B cell (primary cell): ENCODE data around the gene SERPINA12. TPM values are rescaled to one million over a fixed set of nuclear protein-coding genes. Genes with fewer than 3 reads are reported as not detected.

Experiments used
- ATAC-seq: fragments of 200-7000 bp; cut with Tn5 transposase; one replicate; pipeline ENCODE4 v1.10.0; 2021; ENCODE audit warnings: low read depth, mild to moderate bottlenecking, moderate number of reproducible peaks, moderate library complexity
- CTCF ChIA-PET: fragments of 350-600 bp; sonication (Branson Sonifier 250); formaldehyde crosslinking; loops from one replicate; lab custom pipeline; 2021; ENCODE audit warnings: antibody characterized with exemption, inconsistent platforms; lab: Charles Lee
- POLR2A ChIA-PET: fragments of 350-600 bp; sonication (Branson Sonifier 250); formaldehyde crosslinking; loops from one replicate; lab custom pipeline; 2021; ENCODE audit warnings: antibody characterized with exemption; lab: Charles Lee
- DNase-seq: peaks from one replicate; pipeline ENCODE4 v3.0.0; 2013
- H2AFZ ChIP-seq: 2 replicates; pipeline ENCODE4 v1.6.1; 2012; ENCODE audit warnings: mild to moderate bottlenecking, low read depth, low read length; ENCODE audit not compliant: insufficient read depth, poor library complexity, severe bottlenecking
- H3K27ac ChIP-seq, 2 donors: 1 replicate in 1 of 2; 2 replicates in 1 of 2; pipeline ENCODE4 v1.5.1; 2012 to 2013; ENCODE audit warnings: low read length in 2 of 2, mild to moderate bottlenecking in 2 of 2, moderate library complexity in 1 of 2
- H3K27me3 ChIP-seq, 4 experiments: fragments of 200-600 bp in 1 of 4; sonication (generic) in 1 of 4; replicated peaks in 1 of 4; 1 replicate in 2 of 4; 2 replicates in 2 of 4; pipeline versions ENCODE4 v1.6.1 to v1.7.0; 2013 to 2016; ENCODE audit warnings: low read length in 3 of 4, mild to moderate bottlenecking in 2 of 4, mixed read lengths in 1 of 4, moderate library complexity in 1 of 4; ENCODE audit not compliant: insufficient read depth in 4 of 4, control insufficient read depth in 3 of 4; ENCODE audit errors: control extremely low read depth in 1 of 4
- H3K36me3 ChIP-seq, 2 experiments: replicated peaks in 1 of 2; 1 replicate in 1 of 2; 2 replicates in 1 of 2; pipeline versions ENCODE4 v1.6.1 to v1.7.1; 2013; ENCODE audit warnings: low read length in 1 of 2; ENCODE audit not compliant: insufficient read depth in 2 of 2, control insufficient read depth in 1 of 2; ENCODE audit errors: control extremely low read depth in 1 of 2, extremely low read depth in 1 of 2
- H3K4me1 ChIP-seq, 2 donors: fragments of 200-600 bp in 1 of 2; sonication (generic) in 1 of 2; 1 replicate in 1 of 2; 2 replicates in 1 of 2; pipeline versions ENCODE4 v1.5.1 to v1.6.1; 2013 to 2017; ENCODE audit warnings: low read length in 2 of 2; ENCODE audit not compliant: control insufficient read depth in 2 of 2, insufficient read depth in 2 of 2
- H3K4me2 ChIP-seq: replicated peaks from 2 replicates; pipeline ENCODE3; 2012; ENCODE audit warnings: mild to moderate bottlenecking, low read depth, low read length; ENCODE audit not compliant: poor library complexity, severe bottlenecking
- H3K4me3 ChIP-seq, 5 experiments: fragments of 200-600 bp in 1 of 5; sonication (generic) in 1 of 5; 1 replicate in 3 of 5; 2 replicates in 2 of 5; pipeline versions ENCODE4 v1.5.1 to v1.7.0; 2011 to 2016; ENCODE audit warnings: low read length in 4 of 5, mild to moderate bottlenecking in 4 of 5, low read depth in 2 of 5, control low read depth in 1 of 5, moderate library complexity in 1 of 5; ENCODE audit not compliant: insufficient read depth in 1 of 5; ENCODE audit errors: control extremely low read depth in 1 of 5, extremely low read depth in 1 of 5
- H3K79me2 ChIP-seq: fragments of 200-600 bp; sonication (generic); one replicate; pipeline ENCODE4 v1.6.0; 2016; ENCODE audit warnings: low read length; ENCODE audit not compliant: control insufficient read depth, insufficient read depth
- H3K9ac ChIP-seq: fragments of 200-600 bp; sonication (generic); 2 replicates; pipeline ENCODE4 v1.6.1; 2017; ENCODE audit warnings: mild to moderate bottlenecking, low read length, moderate library complexity
- H3K9me3 ChIP-seq, 3 donors: one replicate each; pipeline versions ENCODE4 v1.6.1 to v1.7.1; 2013; ENCODE audit warnings: low read length in 2 of 3; ENCODE audit not compliant: control insufficient read depth in 2 of 3, insufficient read depth in 1 of 3; ENCODE audit errors: control extremely low read depth in 1 of 3
- H4K20me1 ChIP-seq: 2 replicates; pipeline ENCODE4 v1.6.0; 2012; ENCODE audit warnings: mild to moderate bottlenecking, low read length; ENCODE audit not compliant: insufficient read depth, control insufficient read depth, poor library complexity, severe bottlenecking
- H3K27ac Mint-ChIP-seq: one replicate; pipeline ENCODE4 v1.8.0; 2021; ENCODE audit warnings: mixed read lengths
- H3K27me3 Mint-ChIP-seq: one replicate; pipeline ENCODE4 v1.8.0; 2021; ENCODE audit warnings: mixed read lengths
- H3K4me1 Mint-ChIP-seq: one replicate; pipeline ENCODE4 v1.8.0; 2021; ENCODE audit warnings: mixed read lengths
- H3K4me3 Mint-ChIP-seq: one replicate; pipeline ENCODE4 v1.8.0; 2021; ENCODE audit warnings: mixed read lengths
- H3K9me3 Mint-ChIP-seq: one replicate; pipeline ENCODE4 v1.8.0; 2022; ENCODE audit warnings: mixed read lengths; ENCODE audit not compliant: insufficient read depth
- CTCF ChIP-seq: fragments of 200-600 bp; IDR thresholded peaks from one replicate; pipeline ENCODE4 v1.8.0; 2022; ENCODE audit warnings: antibody characterized with exemption, mild to moderate bottlenecking
- EZH2 ChIP-seq: IDR thresholded peaks from 2 replicates; pipeline ENCODE4 v1.6.1; 2012; ENCODE audit warnings: borderline replicate concordance, low read depth, mild to moderate bottlenecking, moderate library complexity, low read length; ENCODE audit not compliant: insufficient read depth, poor library complexity, severe bottlenecking
- WGBS: methylation state at CpG from one replicate; pipeline ENCODE4 v1.1.5; 2013; ENCODE audit warnings: missing lambda C conversion rate; ENCODE audit not compliant: insufficient coverage; 5-methylcytosine and 5-hydroxymethylcytosine counted together
- intact Hi-C: fragments of 100-400 bp; cut with micrococcal nuclease; formaldehyde crosslinking; loops from one replicate; pipeline ENCODE4 v1.10.0; 2022
- polyA plus RNA-seq: library from polyadenylated mRNA; depleted of rRNA; stranded (reverse); fragments of >200 nt; gene quantifications from 2 replicates; pipeline ENCODE4 v1.2.3, GENCODE V29; 2012
- total RNA-seq, 2 donors: library from RNA; stranded (reverse); fragments of 120-200 nt in 1 of 2; gene quantifications; 1 replicate in 1 of 2; 2 replicates in 1 of 2; pipeline versions ENCODE4 v1.2.3 to v1.2.4, GENCODE V29; 2013 to 2022

SERPINA12 gene
- total and polyA plus RNA-seq, 2 donors (not counting 1 experiment from before 2014, with no cell fraction given), result not detected

GRCh38 chr14:94462219-94462551 lies 47.1 kb downstream of the SERPINA12 start:
- DNase-seq (no peak), ATAC-seq (no peak)
- CTCF ChIA-PET, result no interaction called here
- peaks cover 4% of the 10 kb centered on the region for H3K9me3 Mint-ChIP-seq
- H2AFZ ChIP-seq, result no peak overlapping the region
- intact Hi-C loops, result no loop called here
- no peak overlapping the region for H3K4me3 Mint-ChIP-seq
- no peak overlapping the region for H3K4me2 ChIP-seq
- no peaks in the 10 kb centered on the region for H3K27me3 ChIP-seq
- no peak overlapping the region for H3K9ac ChIP-seq
- H3K79me2 ChIP-seq, result no peaks in the 10 kb centered on the region
- H3K4me3 ChIP-seq, result no peak overlapping the region
- WGBS, result 90% methylated on average over 5 of the region's 6 CpGs
- H3K27ac Mint-ChIP-seq, result no peak overlapping the region
- POLR2A ChIA-PET, result no interaction called here
- peaks cover 0 to 29% (median 8%) of the 10 kb centered on the region in 3 donors for H3K9me3 ChIP-seq
- H3K27me3 Mint-ChIP-seq, result no peaks in the 10 kb centered on the region
- H3K36me3 ChIP-seq, result no peaks in the 10 kb centered on the region
- TF ChIP-seq EZH2 (no peak), CTCF (no peak)
- H3K4me1 ChIP-seq, result no peaks in the 10 kb centered on the region
- H4K20me1 ChIP-seq, result no peaks in the 10 kb centered on the region
- peaks cover 4% of the 10 kb centered on the region for H3K4me1 Mint-ChIP-seq
- no peak overlapping the region for H3K27ac ChIP-seq

DNA sequence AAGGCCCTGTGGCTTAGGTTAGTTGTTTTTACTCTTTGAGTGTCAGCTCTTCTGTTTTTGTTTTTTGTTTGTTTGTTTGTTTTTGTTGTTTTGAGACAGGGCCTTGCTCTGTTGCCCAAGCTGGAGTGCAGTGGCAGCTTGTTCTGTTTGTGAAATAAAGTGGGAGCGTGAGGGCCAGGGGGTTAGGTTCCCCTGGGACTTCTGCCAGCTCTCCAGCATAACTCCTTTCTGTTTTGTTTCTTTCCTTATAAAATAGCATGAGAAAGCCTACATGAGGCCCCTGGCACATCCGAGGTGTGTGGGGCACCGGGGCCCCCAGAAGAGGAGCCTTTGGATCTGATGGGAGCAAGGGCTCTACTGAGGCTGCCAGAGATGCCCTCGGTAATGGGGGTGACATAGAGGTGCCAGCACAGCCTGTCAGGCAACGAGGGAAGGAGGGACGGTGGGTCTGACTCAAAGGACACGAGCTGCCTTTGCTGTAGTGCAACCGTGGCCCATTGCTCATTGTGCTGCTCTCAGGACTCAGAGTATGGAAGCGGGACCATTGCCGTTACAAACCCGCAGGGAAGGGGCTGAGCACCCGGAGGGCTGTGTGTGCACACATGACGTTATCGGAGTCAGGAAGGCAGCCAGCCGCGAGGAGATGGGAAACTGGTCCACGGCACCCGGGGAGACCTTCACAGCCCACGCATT lies 47.6 kb downstream of the SERPINA12 start:
- POLR2A ChIA-PET, result no interaction called here

More for the DNA sequence above, 47.6 kb downstream of the SERPINA12 start:
- Histone ChIP-seq H3K9ac (no peak overlapping the region), H4K20me1 (no peaks in the 10 kb centered on the region), H3K27me3 (peaks cover 0 to 2% (median 0%) of the 10 kb centered on the region in 4 experiments), H3K36me3 (no peaks in the 10 kb centered on the region), H3K4me2 (no peak overlapping the region), H3K4me1 (no peaks in the 10 kb centered on the region), H2AFZ (no peak overlapping the region), H3K79me2 (no peaks in the 10 kb centered on the region), H3K27ac (no peak overlapping the region), H3K4me3 (no peak overlapping the region), H3K9me3 (peaks cover 0 to 29% (median 8%) of the 10 kb centered on the region in 3 donors)
- TF ChIP-seq CTCF, result no peak
- no peak for TF ChIP-seq EZH2
- no peak for ATAC-seq
- Mint-ChIP-seq H3K27me3 (no peaks in the 10 kb centered on the region), H3K4me3 (no peak overlapping the region), H3K27ac (no peak overlapping the region), H3K9me3 (peaks cover 5% of the 10 kb centered on the region), H3K4me1 (peaks cover 4% of the 10 kb centered on the region)
- CTCF ChIA-PET, result interaction anchor here (1.9 kb wide), 1 partner anchor 28 kb away, joined by 4 read pairs; no protein-coding TSS in a partner anchor
- 87% methylated on average over 18 of the region's 19 CpGs for WGBS
- intact Hi-C loops, result no loop called here
- DNase-seq, result no peak
